Mesenteric fat pad (tissue), 1 donor: ENCODE results near the gene NXPH4. TPM values are rescaled to one million over a fixed set of nuclear protein-coding genes. Genes with fewer than 3 reads are reported as not detected.

Source experiments
- DNase-seq: peaks from one replicate; pipeline ENCODE4 v3.0.0-alpha.2; 2020; ENCODE audit warnings: low spot score
- total RNA-seq: library from RNA; stranded (reverse); fragmentation: NEBNext Ultra II Directional; extraction: Animal tissue kit (Norgen Biotek cat#: 25700); gene quantifications from one replicate; pipeline ENCODE4 v1.2.1, GENCODE V29; 2021
- donor health status: DM: yes; HTN: yes; CAD: no.

NXPH4 gene
- total RNA-seq, 1 donor from 2014 or later: 1.4 TPM

GRCh38 chr12:57241402-57242310, 25.1 kb downstream of the NXPH4 start:
- DNase-seq: no peak

- DNase-seq: no peak
These were observed 25.7 kb downstream of the NXPH4 start for GRCh38 chr12:57242329-57242690.

- no peak for DNase-seq
These were observed 26.3 kb downstream of the NXPH4 start for GRCh38 chr12:57242691-57243454.

- DNase-seq: peak; percentile 92
These were observed 27.1 kb downstream of the NXPH4 start for GRCh38 chr12:57243521-57244311.

GRCh38 chr12:57244312-57244696, 27.7 kb downstream of the NXPH4 start:
- DNase-seq: peak; percentile 20

- DNase-seq: no peak
These were observed 30.4 kb downstream of the NXPH4 start for GRCh38 chr12:57247041-57247440.

GRCh38 chr12:57248934-57249742, 32.5 kb downstream of the NXPH4 start:
- DNase-seq: peak; percentile 74

GRCh38 chr12:57250541-57250940, 33.9 kb downstream of the NXPH4 start:
- no peak for DNase-seq

- DNase-seq: peak; percentile 65
These were observed 34.4 kb downstream of the NXPH4 start, which contains the start of gene STAC3 for GRCh38 chr12:57250956-57251355. Gene STAC3, minus strand, starts transcription at chr12:57251187. Its CDS starts 1,551 bp downstream, at chr12:57249636.

- peak; percentile 86 for DNase-seq
These were observed 38.1 kb downstream of the NXPH4 start for GRCh38 chr12:57254506-57255280.

- DNase-seq: peak; percentile 51
These were observed 39.3 kb downstream of the NXPH4 start for GRCh38 chr12:57255916-57256315.

- peak; percentile 41 for DNase-seq
These were observed 42.7 kb downstream of the NXPH4 start for GRCh38 chr12:57258977-57259970.

- no peak for DNase-seq
These were observed 43.8 kb downstream of the NXPH4 start for GRCh38 chr12:57260366-57260765.

GRCh38 chr12:57261428-57261865, 44.9 kb downstream of the NXPH4 start:
- no peak for DNase-seq

- no peak for DNase-seq
These were observed 45.7 kb downstream of the NXPH4 start for GRCh38 chr12:57262126-57262822.

- no peak for DNase-seq
These were observed 46.5 kb downstream of the NXPH4 start for GRCh38 chr12:57263096-57263495.

- DNase-seq: no peak
These were observed 50.1 kb downstream of the NXPH4 start for GRCh38 chr12:57266681-57267080.

GRCh38 chr12:57268264-57268663, 51.7 kb downstream of the NXPH4 start:
- no peak for DNase-seq
